ENCODE results near the gene FIGLA.
"Not testable (repeated sequence)": the region's sequence is repeated elsewhere in the genome, so short reads cannot be mapped to it uniquely, and the experiment has no call there.

The FIGLA gene

GRCh38 chr2:70807828-70808118 is 17.3 kb upstream of the FIGLA start:
- no peak for DNase-seq

DNA sequence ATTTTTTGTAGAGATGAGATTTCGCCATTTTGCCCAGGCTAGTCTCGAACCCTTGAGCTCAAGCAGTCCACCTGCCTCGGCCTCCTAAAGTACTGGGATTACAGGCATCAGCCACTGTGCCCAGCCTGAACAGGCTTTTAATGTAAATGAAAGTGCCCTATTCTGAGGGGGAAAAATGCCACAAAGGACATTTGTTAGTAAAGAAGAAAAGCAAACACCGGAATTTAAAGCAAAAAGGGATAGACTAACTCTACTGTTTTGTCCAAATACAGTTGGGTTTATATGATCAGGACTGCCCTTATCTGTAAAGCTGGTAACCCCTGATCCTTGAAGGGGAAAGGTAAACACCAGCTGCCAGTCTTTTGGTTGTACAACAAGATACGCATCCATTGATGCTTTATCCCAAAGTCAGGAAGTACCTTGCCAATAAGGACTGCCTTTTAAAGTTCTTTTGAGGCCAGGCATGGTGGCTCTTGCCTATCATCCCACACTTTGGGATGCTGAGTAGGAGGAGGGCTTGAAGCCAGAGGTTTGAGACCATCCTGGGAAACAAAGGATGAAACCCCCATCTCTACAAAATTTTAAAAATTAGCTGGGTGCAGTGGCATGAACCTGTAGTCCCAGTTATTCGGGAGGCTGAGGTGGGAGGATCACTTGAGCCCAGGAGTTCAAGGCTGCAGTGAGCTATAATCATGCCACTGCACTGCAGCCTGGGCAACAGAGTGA is 16.8 kb upstream of the FIGLA start:
- DNase-seq: no peak

DNA sequence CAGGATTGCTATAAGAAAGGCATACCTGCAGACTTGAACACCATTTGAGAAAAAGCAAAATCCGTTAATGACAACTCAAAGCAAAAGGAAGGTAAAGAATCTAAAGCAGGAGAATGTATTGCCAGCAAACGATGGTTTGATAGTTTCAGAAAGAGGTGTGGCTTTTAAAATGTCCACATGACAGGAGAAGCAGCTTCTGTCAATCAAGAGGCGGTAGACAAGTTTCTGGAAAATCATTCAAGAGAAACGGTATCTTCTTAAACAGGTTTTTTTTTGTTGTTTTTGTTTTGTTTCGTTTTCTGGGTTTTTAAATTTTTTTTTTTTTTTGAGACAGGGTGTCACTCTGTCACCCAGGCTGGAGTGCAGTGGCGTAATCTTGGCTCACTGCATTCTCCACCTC is 16.2 kb upstream of the FIGLA start:
- no peak for DNase-seq

DNA sequence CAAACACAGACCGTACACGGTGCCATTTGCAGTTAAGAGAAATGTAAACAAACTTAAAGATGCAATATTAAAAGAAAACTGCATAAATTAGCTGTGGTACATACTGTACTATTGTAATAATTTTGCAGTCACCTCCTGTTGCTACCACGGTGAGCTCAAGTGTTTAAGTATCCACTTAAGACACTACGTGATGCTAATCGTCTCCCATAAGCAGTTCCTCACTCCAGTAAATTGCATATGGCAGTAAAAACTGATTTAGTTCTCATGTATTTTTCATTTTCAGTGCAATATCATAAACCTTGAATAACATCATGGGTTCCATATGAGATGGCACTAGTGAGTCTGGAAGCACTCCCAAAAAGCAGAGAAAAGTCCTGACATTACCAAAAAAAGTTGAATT is 15.6 kb upstream of the FIGLA start:
- no peak for DNase-seq

DNA sequence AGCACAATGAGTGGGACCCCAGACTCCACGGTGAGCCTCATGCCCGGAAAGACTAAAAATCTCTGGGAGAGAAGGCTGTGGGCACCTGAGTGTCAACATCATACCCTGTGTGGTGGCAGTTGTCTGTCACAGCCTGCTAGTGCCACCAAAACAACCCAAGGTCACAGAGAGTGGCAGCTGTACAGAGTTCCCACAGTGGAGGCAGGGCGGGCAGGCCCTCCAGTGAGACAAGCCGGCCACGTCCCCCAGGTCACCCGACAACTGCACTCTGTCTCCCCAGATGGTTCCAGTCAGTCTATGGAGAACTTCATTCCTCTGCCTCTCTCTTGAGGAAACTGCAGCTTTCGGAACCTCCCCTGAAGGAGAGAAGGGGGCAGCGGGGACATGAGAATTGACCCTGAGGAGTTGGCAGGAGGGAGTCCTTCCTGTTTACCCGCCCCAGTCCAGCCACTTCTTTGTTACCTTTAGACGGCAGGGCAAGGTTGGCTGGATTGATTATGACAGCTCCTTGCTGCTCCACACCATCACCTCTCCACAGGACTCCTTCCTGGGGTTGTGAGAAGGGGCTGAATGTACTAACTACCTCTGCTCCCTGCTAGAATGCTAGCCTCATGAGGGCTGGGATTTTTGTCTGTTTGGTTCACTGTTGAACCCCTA is 11.3 kb upstream of the FIGLA start:
- no peak for DNase-seq

GRCh38 chr2:70799706-70800105 is 9.3 kb upstream of the FIGLA start:
- DNase-seq: no peak

- DNase-seq: not testable (repeated sequence)
Measured at GRCh38 chr2:70797996-70798395, 7.6 kb upstream of the FIGLA start.

DNA sequence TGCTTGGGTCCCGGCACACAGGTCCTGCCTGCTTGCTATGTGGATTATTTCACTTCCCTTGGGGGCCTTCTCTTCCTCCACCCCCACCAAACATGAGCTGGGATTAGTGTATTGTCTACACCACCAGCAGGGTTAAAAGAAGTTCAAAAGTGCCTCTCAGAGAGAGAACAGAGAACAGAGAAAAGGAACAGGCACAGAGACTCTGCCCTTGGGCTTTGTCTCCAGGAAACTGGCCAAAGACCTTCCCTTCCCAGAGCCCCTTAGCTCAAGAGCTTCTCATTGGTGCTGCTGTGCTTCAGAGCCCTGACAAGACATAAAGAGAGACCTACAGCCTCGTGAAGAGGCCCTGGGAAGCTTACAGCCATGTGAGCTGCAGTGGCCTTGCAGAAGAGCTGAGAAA is 7.1 kb upstream of the FIGLA start:
- no peak for DNase-seq

- no peak for DNase-seq
Measured at GRCh38 chr2:70796262-70796661, 5.8 kb upstream of the FIGLA start.

DNA sequence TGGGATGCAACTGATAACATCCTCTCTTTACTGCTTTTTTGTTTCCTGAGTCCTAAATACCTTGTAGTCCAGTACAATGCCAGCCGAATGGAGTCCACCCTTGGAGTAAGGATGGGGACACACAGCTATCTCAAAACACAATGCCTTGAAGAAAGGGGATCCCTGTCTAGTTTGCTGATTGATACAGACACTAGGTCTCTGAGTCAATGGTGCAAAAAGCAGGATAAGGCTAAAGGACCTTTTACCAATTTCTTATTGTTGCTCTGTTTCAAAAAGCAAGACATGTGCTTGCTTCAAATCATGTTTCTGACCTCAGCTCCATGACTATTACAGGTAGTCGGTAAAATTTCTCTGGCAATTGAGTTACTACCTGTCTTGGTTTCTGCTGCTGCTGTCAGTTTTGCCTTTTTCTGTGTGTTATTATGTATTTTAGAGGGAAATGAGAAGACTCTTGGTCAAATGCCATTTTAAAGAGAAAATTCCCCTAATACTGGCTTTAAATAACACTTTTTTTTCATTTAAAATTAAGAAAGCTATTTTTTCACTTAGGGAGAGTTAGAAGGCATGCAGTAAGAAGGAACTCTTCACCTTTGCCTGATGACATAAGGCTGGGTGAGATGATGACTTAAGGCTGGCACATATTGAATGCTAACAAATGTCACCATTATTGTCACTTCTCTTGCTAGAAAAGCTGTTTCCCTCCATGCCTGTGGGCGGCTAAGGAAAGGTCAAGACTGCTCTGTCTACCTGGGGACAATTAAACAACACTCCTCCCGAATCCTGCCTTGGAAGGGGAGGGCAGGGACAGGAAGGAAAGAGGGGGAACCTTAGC is 4.9 kb upstream of the FIGLA start:
- no peak for DNase-seq

GRCh38 chr2:70793450-70793849 is 3.0 kb upstream of the FIGLA start:
- no peak for DNase-seq

- DNase-seq: no peak
Measured at GRCh38 chr2:70789304-70790135, 923 bp downstream of the FIGLA start.

DNA sequence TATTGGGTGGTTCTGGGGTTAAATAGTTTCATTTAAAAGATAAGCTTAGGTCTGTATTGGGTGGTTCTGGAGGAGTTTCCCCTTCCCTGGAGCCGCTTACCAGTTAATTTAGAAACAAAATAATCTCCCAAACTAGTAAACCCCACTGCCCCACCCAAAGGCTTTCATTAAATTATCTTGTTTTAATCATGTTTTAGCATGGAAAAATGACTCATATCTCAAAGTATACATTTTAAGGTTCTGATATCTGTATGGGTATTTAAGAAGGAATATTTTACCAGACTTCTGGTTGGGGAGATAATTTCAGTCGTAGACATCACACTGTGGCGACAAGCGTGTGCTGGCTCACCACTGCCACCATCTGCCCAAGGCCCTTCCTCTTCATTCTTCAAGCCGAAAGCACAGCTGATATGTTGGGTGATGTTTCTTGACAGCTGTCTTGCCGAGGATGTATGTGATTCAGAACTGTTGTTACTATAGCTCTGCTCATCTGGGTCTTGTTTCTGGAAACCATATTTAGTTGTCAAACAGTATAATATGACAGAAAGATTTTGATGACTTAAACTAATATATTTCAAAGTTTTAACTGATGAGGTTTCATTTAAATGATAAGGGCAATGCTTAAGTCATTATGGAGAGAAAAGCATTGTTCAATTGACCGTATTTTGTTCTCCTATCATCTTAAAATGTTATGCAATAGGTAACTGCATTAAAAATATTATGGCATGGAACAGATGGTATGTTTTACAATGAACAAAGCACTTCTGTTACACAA is 5.1 kb downstream of the FIGLA start:
- DNase-seq: peak; percentile 38

DNA sequence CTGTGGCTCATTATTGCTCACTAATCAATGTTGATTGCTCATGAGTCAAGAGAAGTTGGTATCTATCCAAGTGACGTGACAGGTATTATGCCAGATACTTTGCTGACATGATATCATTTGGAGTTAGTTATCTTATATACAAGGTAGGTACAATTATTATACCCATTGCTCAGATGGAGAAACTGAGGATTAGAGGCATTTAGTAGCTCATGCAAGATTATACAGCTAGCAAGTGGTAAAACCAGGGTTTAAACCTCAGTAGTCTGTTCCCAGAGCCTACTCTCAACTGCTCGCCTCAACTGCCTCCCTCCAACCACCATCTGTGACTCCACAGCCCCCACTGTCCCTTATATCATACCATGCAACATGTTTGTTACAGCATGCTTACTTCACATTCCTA is 6.1 kb downstream of the FIGLA start:
- no peak for DNase-seq

- no peak for DNase-seq
Measured at GRCh38 chr2:70779911-70780545, 10.4 kb downstream of the FIGLA start.

- DNase-seq: no peak
Measured at GRCh38 chr2:70779491-70779890, 11.0 kb downstream of the FIGLA start.

GRCh38 chr2:70778676-70779075 is 11.8 kb downstream of the FIGLA start:
- DNase-seq: no peak

DNA sequence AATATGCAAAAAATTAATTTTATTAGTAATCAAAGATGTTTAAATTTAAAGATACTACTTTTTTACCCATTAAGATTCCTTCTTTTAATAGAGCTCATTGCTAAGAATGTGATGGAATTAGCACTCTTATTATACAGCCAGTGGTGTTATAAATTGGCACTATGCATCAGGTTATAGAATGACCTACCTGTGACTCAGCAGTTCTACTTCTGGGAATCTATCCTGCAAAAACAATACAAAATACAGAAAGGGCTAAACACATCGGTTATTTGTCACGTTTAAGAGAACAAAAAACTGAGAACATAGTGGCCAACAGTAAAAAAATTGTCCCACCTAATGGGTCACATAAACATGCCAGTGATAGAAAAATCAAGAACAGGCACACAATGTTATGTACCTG is 13.0 kb downstream of the FIGLA start:
- DNase-seq: no peak

- no peak for DNase-seq
Measured at GRCh38 chr2:70776266-70776665, 14.2 kb downstream of the FIGLA start.

DNA sequence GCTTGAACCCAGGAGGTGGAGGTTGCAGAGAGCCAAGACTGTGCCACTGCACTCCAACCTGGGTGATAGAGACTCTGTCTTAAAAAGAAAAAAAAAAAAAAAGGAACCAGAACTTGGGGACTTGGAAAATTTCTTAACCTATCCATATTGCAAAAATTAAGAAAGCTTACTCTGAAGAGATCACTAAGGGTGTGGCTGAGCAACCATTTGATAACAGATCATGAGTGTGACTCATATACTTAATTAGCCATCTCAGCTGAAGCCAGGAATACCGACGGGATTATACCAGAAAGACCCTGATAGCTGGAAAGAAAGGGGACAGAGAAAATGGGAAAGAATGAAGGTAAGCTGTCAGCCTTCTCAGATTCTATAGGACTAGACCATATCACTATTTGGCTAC is 15.3 kb downstream of the FIGLA start:
- no peak for DNase-seq

DNA sequence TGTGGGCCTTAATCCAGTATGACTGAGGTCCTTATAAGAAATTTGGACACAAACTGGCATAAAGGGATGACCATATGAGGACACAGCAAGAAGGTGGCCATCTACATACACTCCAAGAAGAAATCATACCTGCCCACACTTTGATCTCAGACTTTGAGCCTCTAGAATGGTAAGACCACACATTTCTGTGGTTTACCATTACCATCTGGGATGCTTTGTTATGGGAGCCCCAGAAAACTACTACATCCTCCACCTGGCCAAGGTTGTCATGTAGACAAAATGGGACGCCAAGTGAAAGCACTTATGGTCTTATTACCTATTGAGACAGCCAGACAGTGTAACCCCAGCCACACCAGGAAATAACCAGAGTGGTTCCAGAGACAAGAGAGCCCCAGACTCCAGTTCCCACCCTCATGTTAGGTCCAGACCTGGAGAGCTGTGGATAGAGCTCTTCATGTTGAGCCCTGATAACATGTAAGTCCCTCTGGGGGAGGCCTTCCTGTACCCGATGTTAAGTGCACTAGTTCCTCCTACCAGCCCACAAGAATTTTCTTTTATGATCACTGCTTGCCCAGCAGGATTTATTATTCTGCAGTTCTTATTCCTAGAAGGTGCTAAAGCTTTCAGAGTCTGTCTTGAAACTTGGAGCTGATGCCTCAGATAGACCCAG is 17.8 kb downstream of the FIGLA start:
- no peak for DNase-seq
